HepG2 (cell line): ENCODE data around the gene ELMO2.

Source experiments
- EZH2 ChIP-seq: conservative IDR thresholded peaks from 2 replicates; pipeline ENCODE4 v1.6.1; 2012; ENCODE audit warnings: mild to moderate bottlenecking, low read depth, low read length, moderate library complexity
- KDM1A ChIP-seq: IDR thresholded peaks from 2 replicates; pipeline ENCODE4 v1.6.1; 2016; ENCODE audit warnings: missing compliant biosample characterization
- RFX5 ChIP-seq: IDR thresholded peaks from 2 replicates; pipeline ENCODE4 v1.6.1; 2011; ENCODE audit warnings: low read depth, low read length, improper control_type of control experiment
- TCF7L2 ChIP-seq: IDR thresholded peaks from 2 replicates; pipeline ENCODE4 v1.6.1; 2011; ENCODE audit warnings: mild to moderate bottlenecking, low read depth, low read length, moderate library complexity
- TF ChIP-seq, protein P1 (sequence below), 2 experiments: sonication (generic) in 1 of 2; formaldehyde crosslinking in 1 of 2; IDR thresholded peaks; 2 replicates each; pipeline versions ENCODE4 v1.5.1 to v1.6.1; 2011 to 2020; ENCODE audit warnings: borderline replicate concordance in 1 of 2, low read depth in 1 of 2, low read length in 1 of 2, mild to moderate bottlenecking in 1 of 2, missing genetic modification reagents in 1 of 2, moderate library complexity in 1 of 2

DNA sequence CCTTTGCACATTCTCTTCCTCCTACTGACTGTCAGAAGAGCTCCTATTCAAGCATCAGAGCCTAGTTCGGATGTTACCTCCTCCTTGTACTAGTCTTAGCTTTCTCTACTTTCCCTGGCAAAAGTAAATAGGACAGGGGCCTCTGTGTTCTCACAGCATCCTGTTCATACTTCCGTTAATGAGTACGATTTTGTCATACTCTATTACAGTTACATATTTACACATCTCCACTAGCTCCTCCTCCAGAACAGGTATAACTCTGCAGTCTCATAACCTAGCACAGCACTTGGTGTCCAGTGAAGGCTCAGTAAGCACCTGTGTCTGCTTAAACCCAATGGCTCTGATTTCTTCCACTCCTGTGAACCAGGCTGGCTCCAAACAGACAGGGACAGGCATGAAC, 7.0 kb downstream of the ELMO2 start:
- TF ChIP-seq KDM1A (CRISPR knock-in tag) (no peak), TCF7L2 (no peak), RFX5 (no peak), EZH2 (no peak)
- TF ChIP-seq, protein P1, sequence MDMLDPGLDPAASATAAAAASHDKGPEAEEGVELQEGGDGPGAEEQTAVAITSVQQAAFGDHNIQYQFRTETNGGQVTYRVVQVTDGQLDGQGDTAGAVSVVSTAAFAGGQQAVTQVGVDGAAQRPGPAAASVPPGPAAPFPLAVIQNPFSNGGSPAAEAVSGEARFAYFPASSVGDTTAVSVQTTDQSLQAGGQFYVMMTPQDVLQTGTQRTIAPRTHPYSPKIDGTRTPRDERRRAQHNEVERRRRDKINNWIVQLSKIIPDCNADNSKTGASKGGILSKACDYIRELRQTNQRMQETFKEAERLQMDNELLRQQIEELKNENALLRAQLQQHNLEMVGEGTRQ (IDR thresholded peaks at IDR 0.05; ENCODE audit: low read depth, low read length): no peak
- TF ChIP-seq, protein P1 (CRISPR knock-in tag; IDR thresholded peaks at IDR 0.05; ENCODE audit: borderline replicate concordance): no peak
